Measurements from ENCODE around the gene IRAK1. TPM values are rescaled to one million over a fixed set of nuclear protein-coding genes. Genes with fewer than 3 reads are reported as not detected.

IRAK1 gene
- total and polyA plus RNA-seq, 10 of the 15 experiments (the other 5 are each of a cell fraction or from before 2014, with no cell fraction given) = 4.2 to 136 (median 39.5) TPM

DNA sequence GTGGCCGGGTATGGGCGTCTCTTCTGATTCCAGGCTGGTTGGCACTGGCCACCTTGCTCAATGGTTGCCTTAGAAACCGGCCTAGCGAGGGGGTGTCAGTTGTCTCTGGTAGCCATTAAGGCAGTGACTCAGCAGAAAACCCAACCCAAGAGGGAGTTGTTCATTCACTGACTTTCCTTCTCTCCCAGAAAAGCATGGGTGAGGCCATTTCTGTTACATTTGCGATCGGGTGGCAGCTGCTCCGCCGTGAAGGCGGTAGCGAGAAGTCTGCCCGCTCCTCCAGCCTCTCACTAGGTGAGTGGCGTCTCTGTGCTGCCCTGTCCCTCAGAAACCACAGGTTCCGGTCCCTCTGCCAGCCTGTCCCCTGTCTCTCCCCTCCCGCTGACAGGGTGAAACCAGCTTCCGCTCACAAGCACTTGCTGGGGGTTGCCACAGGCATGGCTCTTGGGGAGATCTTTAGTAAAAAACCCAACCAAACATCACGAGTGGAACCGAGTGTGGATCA, 17.4 kb downstream of the IRAK1 start:
- intact Hi-C loops (cut with micrococcal nuclease; ENCODE audit: unreplicated experiment) = no loop called here
- peak overlapping the region; percentile 72 for H3K27ac ChIP-seq (ENCODE audit: control insufficient read depth, insufficient read depth)
- peaks cover 15% of the 10 kb centered on the region for H3K4me1 ChIP-seq (ENCODE audit: control insufficient read depth, insufficient read depth, low read length)
- peak overlapping the region; percentile 48 for H2AFZ ChIP-seq (ENCODE audit: control insufficient read depth, low read depth, low read length)
- RAD21 ChIA-PET (ENCODE audit: unreplicated experiment) = interaction anchor here (0.6 to 2.2 kb wide), 6 partner anchors 8 to 55 kb away, joined by 3 to 11 read pairs (median 3); no protein-coding TSS in a partner anchor
- 22% methylated on average over 16 of the region's 17 CpGs for WGBS (ENCODE audit: insufficient coverage, insufficient replicate concordance, low lambda C conversion rate, missing lambda C conversion rate)
- no peaks in the 10 kb centered on the region for H3K27me3 ChIP-seq (replicated peaks in 1 of 2; ENCODE audit: control insufficient read depth in 2 of 2, insufficient read depth in 2 of 2, low read length in 1 of 2)
- H3K9me3 ChIP-seq (replicated peaks; ENCODE audit: control insufficient read depth, insufficient read depth, low read length) = no peaks in the 10 kb centered on the region
- DNase-seq (ENCODE audit: low read depth, low spot score) = no peak
- SMC1A ChIA-PET (ENCODE audit: uncharacterized antibody, unreplicated experiment) = interaction anchor here (0.6 to 4.0 kb wide), 4 partner anchors 16 to 75 kb away, joined by 3 to 27 read pairs (median 7); no protein-coding TSS in a partner anchor
- CTCF ChIA-PET = interaction anchor here (0.7 to 3.1 kb wide), 5 partner anchors 12 to 55 kb away, joined by 3 to 12 read pairs (median 3); no protein-coding TSS in a partner anchor
- H3K36me3 ChIP-seq (ENCODE audit: control insufficient read depth in 2 of 2, insufficient read depth in 2 of 2, low read length in 1 of 2) = no peaks in the 10 kb centered on the region
- no peaks in the 10 kb centered on the region for H3K79me2 ChIP-seq (ENCODE audit: control insufficient read depth, insufficient read depth, low read length)
- H3K9ac ChIP-seq (ENCODE audit: control insufficient read depth, insufficient read depth, low read length) = peak overlapping the region; percentile 50
- H3K4me3 ChIP-seq = no peak overlapping the region
- no peaks in the 10 kb centered on the region for H4K20me1 ChIP-seq (ENCODE audit: control insufficient read depth, insufficient read depth)
- in situ Hi-C loops (cut with MboI) = no loop called here
- H3K4me2 ChIP-seq (ENCODE audit: control insufficient read depth, insufficient read depth) = peak overlapping the region; percentile 49
- ATAC-seq = peak; percentile 84
- POLR2A ChIA-PET = interaction anchor here (0.6 to 1.4 kb wide), 6 partner anchors 12 to 30 kb away, joined by 3 to 4 read pairs (median 3); partner anchors contain the start of gene TMEM187
- FAIRE-seq = peak; percentile 71
- no TSS peak for BruUV-seq (replicated peaks)
- TF ChIP-seq, protein P1, sequence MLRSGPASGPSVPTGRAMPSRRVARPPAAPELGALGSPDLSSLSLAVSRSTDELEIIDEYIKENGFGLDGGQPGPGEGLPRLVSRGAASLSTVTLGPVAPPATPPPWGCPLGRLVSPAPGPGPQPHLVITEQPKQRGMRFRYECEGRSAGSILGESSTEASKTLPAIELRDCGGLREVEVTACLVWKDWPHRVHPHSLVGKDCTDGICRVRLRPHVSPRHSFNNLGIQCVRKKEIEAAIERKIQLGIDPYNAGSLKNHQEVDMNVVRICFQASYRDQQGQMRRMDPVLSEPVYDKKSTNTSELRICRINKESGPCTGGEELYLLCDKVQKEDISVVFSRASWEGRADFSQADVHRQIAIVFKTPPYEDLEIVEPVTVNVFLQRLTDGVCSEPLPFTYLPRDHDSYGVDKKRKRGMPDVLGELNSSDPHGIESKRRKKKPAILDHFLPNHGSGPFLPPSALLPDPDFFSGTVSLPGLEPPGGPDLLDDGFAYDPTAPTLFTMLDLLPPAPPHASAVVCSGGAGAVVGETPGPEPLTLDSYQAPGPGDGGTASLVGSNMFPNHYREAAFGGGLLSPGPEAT (IDR thresholded peaks at IDR 0.05; ENCODE audit: low read depth) = no peak
- TF ChIP-seq GABPA (IDR thresholded peaks at IDR 0.05; ENCODE audit: low read depth) (no peak), BHLHE40 (IDR thresholded peaks at IDR 0.05; ENCODE audit: borderline replicate concordance in 1 of 2, low read depth in 2 of 2, low read length in 1 of 2) (no peak), EP300 (IDR thresholded peaks at IDR 0.05; ENCODE audit: borderline replicate concordance in 1 of 2, control insufficient read depth in 1 of 2, low read depth in 2 of 2, low read length in 2 of 2) (no peak; a peak in 1 of 4 replicates), BCL11A (IDR thresholded peaks at IDR 0.05; ENCODE audit: low read depth, low read length) (no peak), ASH2L (IDR thresholded peaks at IDR 0.05; ENCODE audit: borderline replicate concordance, low read depth) (no peak), SUPT20H (IDR thresholded peaks at IDR 0.05; ENCODE audit: borderline replicate concordance, control insufficient read depth, low read depth, low read length) (no peak), CTCF (IDR thresholded peaks at IDR 0.05 in 2 of 3, conservative IDR thresholded peaks at IDR 0.05 in 1 of 3; ENCODE audit: control insufficient read depth in 2 of 3, extremely low read depth in 1 of 3, insufficient read depth in 1 of 3, low read depth in 3 of 3, low read length in 3 of 3) (no peak), TARDBP (IDR thresholded peaks at IDR 0.05; ENCODE audit: borderline replicate concordance) (no peak), EZH2 (IDR thresholded peaks at IDR 0.05; ENCODE audit: borderline replicate concordance, control insufficient read depth, low read depth, low read length) (no peak), USF1 (IDR thresholded peaks at IDR 0.05; ENCODE audit: borderline replicate concordance, extremely low read length, insufficient read depth, low read depth, low read length) (no peak), TBL1XR1 (IDR thresholded peaks at IDR 0.05; ENCODE audit: low read depth, low read length) (no peak), IRF4 (IDR thresholded peaks at IDR 0.05; ENCODE audit: low read depth, low read length) (no peak), MTA2 (IDR thresholded peaks at IDR 0.05; ENCODE audit: low read depth) (no peak), STAT3 (IDR thresholded peaks at IDR 0.05; ENCODE audit: low read depth, low read length) (no peak), ZNF274 (IDR thresholded peaks at IDR 0.05; ENCODE audit: insufficient read depth, insufficient read length) (no peak), SP1 (IDR thresholded peaks at IDR 0.05; ENCODE audit: low read depth, low read length) (no peak), RFX5 (IDR thresholded peaks at IDR 0.05; ENCODE audit: low read depth, low read length) (no peak)
- TF ChIP-seq, protein P2, sequence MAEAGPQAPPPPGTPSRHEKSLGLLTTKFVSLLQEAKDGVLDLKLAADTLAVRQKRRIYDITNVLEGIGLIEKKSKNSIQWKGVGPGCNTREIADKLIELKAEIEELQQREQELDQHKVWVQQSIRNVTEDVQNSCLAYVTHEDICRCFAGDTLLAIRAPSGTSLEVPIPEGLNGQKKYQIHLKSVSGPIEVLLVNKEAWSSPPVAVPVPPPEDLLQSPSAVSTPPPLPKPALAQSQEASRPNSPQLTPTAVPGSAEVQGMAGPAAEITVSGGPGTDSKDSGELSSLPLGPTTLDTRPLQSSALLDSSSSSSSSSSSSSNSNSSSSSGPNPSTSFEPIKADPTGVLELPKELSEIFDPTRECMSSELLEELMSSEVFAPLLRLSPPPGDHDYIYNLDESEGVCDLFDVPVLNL (IDR thresholded peaks at IDR 0.05; ENCODE audit: low read depth, low read length) = no peak
